Activated T-cell treated with anti-CD3 and anti-CD28 coated beads, Interleukin-2, amount 50 U/mL, for 72 hours (primary cell): Measurements from ENCODE around the gene ANTXR2. TPM values are rescaled to one million over a fixed set of nuclear protein-coding genes. Genes with fewer than 3 reads are reported as not detected.

Experiments
- ATAC-seq, 2 donors: fragments of 150-1000 bp; cut with Tn5 transposase; replicated peaks in 1 of 2; 2 replicates each; pipeline ENCODE4 v1.10.0; 2021; ENCODE audit warnings: moderate library complexity in 2 of 2, mild to moderate bottlenecking in 1 of 2
- DNase-seq, 2 donors: peaks; one replicate each; pipeline ENCODE4 v3.0.0; 2021 to 2022; ENCODE audit warnings: mixed read lengths in 1 of 2
- H3K27ac Mint-ChIP-seq: one replicate; pipeline ENCODE4 v1.8.0; 2022; ENCODE audit warnings: mild to moderate bottlenecking, moderate library complexity, mixed read lengths
- H3K27me3 Mint-ChIP-seq: one replicate; pipeline ENCODE4 v1.8.0; 2022; ENCODE audit warnings: low read depth, mixed read lengths
- H3K36me3 Mint-ChIP-seq, 2 donors: one replicate each; pipeline ENCODE4 v1.8.0; 2022; ENCODE audit warnings: mixed read lengths in 2 of 2, mild to moderate bottlenecking in 1 of 2; ENCODE audit not compliant: insufficient read depth in 2 of 2
- H3K4me1 Mint-ChIP-seq: one replicate; pipeline ENCODE4 v1.8.0; 2022; ENCODE audit warnings: low read depth, mixed read lengths
- H3K4me3 Mint-ChIP-seq, 2 donors: one replicate each; pipeline ENCODE4 v1.8.0; 2022; ENCODE audit warnings: mild to moderate bottlenecking in 2 of 2, mixed read lengths in 2 of 2, moderate library complexity in 2 of 2
- H3K9me3 Mint-ChIP-seq, 2 donors: one replicate each; pipeline ENCODE4 v1.8.0; 2022; ENCODE audit warnings: mixed read lengths in 2 of 2
- total RNA-seq, 2 donors: library from RNA; stranded (reverse); gene quantifications; one replicate each; pipeline ENCODE4 v1.2.3, GENCODE V29; 2022

The ANTXR2 gene
- total RNA-seq, 2 donors from 2014 or later = 6.7 to 12.4 TPM

DNA sequence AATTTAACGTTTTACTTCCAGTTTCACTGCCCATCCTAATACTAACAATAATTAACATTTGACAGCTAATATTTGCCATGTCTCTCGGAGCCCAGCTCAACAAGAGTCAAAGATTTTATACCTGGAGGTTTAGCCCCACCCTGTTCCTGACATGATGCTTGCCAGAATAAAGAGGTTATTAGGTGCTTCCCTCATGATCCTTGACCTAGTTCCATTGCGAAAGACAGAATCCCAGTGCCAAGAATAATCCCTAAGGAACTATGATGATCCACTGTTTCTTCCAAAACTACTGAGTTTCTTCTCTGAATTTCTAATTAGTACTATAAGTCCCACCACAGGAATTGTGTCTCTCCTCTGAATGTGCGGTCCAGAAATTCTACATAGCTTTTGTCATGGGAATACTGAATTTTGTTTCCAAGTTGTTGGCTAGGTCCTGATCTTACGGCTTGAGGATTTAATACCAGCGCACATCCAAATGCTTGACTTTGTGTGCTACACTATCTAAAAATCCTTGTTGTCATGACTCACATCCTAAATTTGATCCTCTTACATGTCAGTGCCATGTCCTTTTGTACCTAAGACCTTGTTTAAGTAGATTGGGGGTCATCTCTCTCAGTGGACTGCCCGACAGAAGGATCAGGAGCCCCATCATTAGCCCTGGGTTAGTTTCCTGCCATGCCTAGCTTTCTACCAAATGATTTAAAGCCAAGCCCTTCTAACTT lies 23.1 kb downstream of the ANTXR2 start:
- no peaks in the 10 kb centered on the region for H3K27me3 Mint-ChIP-seq
- ATAC-seq (no peak), DNase-seq (no peak)
- no peak overlapping the region for H3K27ac Mint-ChIP-seq
- H3K4me3 Mint-ChIP-seq = no peak overlapping the region
- no peaks in the 10 kb centered on the region for H3K9me3 Mint-ChIP-seq
- peaks cover 2 to 3% of the 10 kb centered on the region in 2 donors for H3K36me3 Mint-ChIP-seq
- peaks cover 22% of the 10 kb centered on the region for H3K4me1 Mint-ChIP-seq

DNA sequence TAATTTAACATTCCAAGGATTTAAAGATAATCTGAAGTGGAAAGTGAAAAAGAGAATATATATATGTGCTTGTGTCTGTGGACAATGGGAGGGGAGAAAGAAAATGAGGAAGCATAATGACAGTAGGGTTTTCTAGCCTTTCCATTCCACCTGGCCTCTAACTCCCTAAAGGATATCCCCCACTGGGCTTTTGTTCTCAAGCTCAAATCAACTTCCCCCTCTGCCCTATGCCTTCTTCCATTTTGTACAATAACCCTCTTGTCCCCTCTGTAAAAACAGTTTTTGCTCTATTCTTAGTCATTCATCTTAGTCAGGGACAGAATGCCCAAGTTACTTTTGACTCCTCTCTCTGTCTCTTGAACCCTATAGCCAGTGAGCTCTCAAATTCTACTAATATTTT lies 23.6 kb downstream of the ANTXR2 start:
- DNase-seq (no peak), ATAC-seq (no peak)
- Mint-ChIP-seq H3K27me3 (no peaks in the 10 kb centered on the region), H3K36me3 (peaks cover 2 to 3% of the 10 kb centered on the region in 2 donors), H3K9me3 (no peaks in the 10 kb centered on the region), H3K4me3 (no peak overlapping the region), H3K4me1 (peaks cover 22% of the 10 kb centered on the region), H3K27ac (no peak overlapping the region)

DNA sequence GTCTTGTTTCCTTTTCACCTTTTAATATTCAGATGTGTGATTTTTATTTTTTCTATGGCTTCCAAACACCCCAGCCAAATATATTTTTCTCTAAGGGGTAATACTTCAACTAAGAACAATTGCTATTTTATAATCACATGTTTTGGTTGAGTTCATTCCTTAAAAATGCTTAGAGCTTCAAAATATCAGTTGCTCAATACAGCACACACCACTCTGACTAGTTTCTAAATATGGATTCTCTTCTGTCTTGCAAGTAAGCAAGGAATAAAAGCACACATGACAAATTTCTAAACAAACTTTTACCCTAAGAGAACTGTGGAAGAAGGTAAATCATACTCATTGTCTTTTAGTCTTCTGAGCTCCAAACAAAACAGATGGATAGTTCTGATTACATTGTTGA lies 27.2 kb downstream of the ANTXR2 start:
- Mint-ChIP-seq H3K9me3 (no peaks in the 10 kb centered on the region), H3K36me3 (peaks cover 0 to 2% of the 10 kb centered on the region in 2 donors), H3K4me1 (peaks cover 6% of the 10 kb centered on the region), H3K4me3 (peak overlapping the region in 1 of 2 donors; percentile 36), H3K27me3 (no peaks in the 10 kb centered on the region), H3K27ac (no peak overlapping the region)
- DNase-seq = no peak
- no peak for ATAC-seq

DNA sequence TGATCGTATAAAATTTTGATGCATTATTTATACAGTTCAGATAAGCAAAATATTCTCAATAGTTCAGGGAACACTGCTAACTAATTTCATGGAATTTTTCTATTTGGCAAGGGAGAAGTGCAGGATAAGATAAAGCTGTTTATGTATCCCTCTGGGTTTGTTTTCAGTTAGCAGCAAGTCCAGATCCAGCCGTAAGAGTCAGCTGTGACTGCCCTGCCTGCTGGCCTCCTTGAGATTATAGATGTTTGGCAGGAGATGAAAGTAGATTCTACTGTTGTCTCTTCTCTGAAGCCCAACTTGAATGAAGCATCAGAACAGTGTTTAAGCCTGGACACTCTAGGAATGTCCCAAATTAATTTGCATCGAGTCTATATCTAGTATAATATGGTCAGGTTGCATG lies 29.5 kb downstream of the ANTXR2 start:
- no peaks in the 10 kb centered on the region for H3K9me3 Mint-ChIP-seq
- DNase-seq (no peak), ATAC-seq (no peak)
- H3K4me1 Mint-ChIP-seq = no peaks in the 10 kb centered on the region
- H3K27ac Mint-ChIP-seq = no peak overlapping the region
- H3K27me3 Mint-ChIP-seq = no peaks in the 10 kb centered on the region
- H3K4me3 Mint-ChIP-seq = no peak overlapping the region
- peaks cover 2 to 3% of the 10 kb centered on the region in 2 donors for H3K36me3 Mint-ChIP-seq

DNA sequence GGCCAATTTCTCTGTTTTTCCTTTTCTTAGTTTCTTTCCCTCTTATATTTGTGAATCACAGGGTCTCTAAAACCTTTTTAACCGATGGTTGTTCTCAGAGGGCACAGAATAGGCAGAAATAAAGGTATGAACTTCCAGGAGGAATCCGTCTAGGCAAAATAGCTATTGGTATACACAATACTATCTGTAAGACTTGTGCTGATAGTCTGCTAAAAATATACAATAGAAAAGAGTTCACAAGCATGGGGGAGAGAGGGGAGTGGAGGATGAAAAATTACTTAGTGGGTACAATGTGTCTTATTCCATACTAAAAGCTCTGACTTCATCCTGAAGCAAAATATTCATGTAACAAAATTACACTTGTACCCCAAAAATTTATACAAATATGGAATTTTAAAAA lies 30.2 kb downstream of the ANTXR2 start:
- Mint-ChIP-seq H3K27ac (peak overlapping the region; percentile 10), H3K4me1 (no peaks in the 10 kb centered on the region)

DNA sequence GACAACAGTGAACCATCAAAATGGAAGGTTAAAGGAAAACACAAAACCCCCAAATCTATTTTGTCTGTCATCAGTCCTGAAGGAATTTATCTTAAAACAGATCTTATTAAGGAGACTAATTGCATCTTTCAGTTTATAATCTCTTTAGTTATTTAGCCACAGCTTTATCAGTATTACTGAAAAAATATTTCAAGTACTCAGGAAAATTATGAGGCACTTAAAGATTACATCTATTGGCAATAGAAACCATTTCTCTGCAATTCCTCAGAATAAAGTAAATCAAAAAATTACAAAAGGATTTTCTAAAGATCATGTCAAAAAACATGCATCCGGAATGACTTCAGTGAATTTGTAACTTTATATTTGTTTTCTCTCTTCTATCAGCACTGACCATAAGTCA lies 35.2 kb downstream of the ANTXR2 start:
- Mint-ChIP-seq H3K27me3 (no peaks in the 10 kb centered on the region), H3K4me3 (no peak overlapping the region), H3K4me1 (peaks cover 32% of the 10 kb centered on the region), H3K27ac (peak overlapping the region; percentile 46), H3K36me3 (peaks cover 0 to 3% of the 10 kb centered on the region in 2 donors), H3K9me3 (no peaks in the 10 kb centered on the region)
- ATAC-seq = no peak
- no peak for DNase-seq

More for the DNA sequence above, 30.2 kb downstream of the ANTXR2 start:
- DNase-seq = no peak
- peaks cover 2 to 3% of the 10 kb centered on the region in 2 donors for H3K36me3 Mint-ChIP-seq
- H3K4me3 Mint-ChIP-seq = no peak overlapping the region
- no peak for ATAC-seq
- H3K9me3 Mint-ChIP-seq = no peaks in the 10 kb centered on the region
- H3K27me3 Mint-ChIP-seq = no peaks in the 10 kb centered on the region

DNA sequence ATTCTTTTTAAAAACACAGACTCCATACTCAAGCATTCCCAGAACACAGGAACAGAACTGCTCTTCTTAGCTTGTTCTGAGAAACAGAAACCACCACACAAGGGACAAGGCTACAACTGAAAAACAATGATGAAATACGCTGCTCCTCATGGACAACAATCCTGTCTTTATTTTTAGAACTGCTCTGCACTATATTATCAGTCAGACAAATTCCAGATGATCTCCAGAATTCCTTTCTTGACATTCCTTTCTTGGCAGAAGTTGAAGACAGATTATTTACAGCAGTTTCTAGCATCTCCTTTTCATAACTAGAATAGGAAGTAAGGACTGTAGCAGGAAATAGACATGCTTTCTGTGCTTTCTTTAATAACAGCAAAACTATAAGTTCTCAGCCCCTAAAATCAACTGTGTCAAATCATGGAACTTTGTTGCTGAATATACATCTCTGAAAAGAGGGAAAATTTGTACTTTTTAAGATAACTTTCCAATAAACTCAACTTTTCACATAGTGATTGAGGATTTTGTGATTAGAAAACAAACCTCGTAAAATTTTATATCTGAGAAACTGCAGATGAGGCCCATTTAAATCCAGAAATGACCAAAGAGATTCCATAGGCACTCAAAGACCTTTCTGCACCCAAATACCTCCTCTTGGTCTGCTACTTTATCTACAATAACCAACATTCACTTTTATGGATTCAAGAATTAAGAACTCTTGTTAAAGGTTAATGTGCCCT lies 35.9 kb downstream of the ANTXR2 start:
- Mint-ChIP-seq H3K4me3 (peak overlapping the region; percentile 72 to 90), H3K27ac (peak overlapping the region; percentile 97), H3K4me1 (peaks cover 32% of the 10 kb centered on the region), H3K27me3 (no peaks in the 10 kb centered on the region), H3K36me3 (peaks cover 0 to 3% of the 10 kb centered on the region in 2 donors), H3K9me3 (no peaks in the 10 kb centered on the region)
- DNase-seq (no peak), ATAC-seq (peak; percentile 28 to 49)

DNA sequence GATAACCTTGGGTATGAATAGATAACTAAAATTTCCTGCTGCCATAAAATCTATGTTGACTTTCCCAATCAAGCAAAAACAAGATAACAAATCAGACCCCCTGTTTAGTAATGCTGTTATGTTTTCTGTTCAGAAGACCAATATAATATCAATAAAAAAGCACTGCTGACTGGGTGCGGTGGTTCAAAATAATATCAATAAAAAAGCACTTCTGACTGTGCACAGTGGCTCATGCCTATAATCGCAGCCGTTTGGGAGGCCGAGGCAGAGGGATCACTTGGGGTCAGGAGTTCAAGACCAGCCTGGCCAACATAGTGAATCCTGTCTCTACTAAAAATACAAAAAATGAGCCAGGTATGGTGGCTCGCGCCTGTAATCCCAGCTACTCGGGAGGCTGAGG lies 36.7 kb downstream of the ANTXR2 start:
- Mint-ChIP-seq H3K4me1 (peaks cover 32% of the 10 kb centered on the region), H3K4me3 (peak overlapping the region in 1 of 2 donors; percentile 90), H3K9me3 (no peaks in the 10 kb centered on the region), H3K36me3 (peaks cover 0 to 3% of the 10 kb centered on the region in 2 donors), H3K27ac (no peak overlapping the region), H3K27me3 (no peaks in the 10 kb centered on the region)
- DNase-seq (no peak), ATAC-seq (no peak)

DNA sequence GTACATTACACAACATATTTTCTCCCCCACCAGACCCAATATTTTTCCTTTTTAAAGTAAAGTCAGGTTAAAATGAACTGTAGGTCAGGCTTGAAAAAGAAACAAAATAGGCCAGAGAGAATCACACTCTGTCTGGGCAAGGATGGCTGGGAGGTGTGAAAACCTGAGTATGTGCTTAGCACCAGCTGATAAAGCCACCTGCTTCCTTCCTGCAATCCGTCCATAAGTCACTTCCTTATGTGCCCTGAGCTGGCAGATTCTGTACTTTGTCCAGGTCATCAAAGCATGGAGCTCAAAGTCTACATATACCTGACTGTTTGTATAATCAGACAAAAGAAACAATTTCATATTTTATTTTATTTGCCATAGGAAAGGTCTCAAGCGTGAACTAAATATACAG lies 37.7 kb downstream of the ANTXR2 start:
- H3K9me3 Mint-ChIP-seq = no peaks in the 10 kb centered on the region
- peaks cover 32% of the 10 kb centered on the region for H3K4me1 Mint-ChIP-seq
- H3K36me3 Mint-ChIP-seq = peaks cover 0 to 3% of the 10 kb centered on the region in 2 donors
- ATAC-seq (peak; percentile 36 to 57), DNase-seq (no peak)
- peak overlapping the region in 1 of 2 donors; percentile 31 for H3K4me3 Mint-ChIP-seq
- H3K27ac Mint-ChIP-seq = no peak overlapping the region
- no peaks in the 10 kb centered on the region for H3K27me3 Mint-ChIP-seq

DNA sequence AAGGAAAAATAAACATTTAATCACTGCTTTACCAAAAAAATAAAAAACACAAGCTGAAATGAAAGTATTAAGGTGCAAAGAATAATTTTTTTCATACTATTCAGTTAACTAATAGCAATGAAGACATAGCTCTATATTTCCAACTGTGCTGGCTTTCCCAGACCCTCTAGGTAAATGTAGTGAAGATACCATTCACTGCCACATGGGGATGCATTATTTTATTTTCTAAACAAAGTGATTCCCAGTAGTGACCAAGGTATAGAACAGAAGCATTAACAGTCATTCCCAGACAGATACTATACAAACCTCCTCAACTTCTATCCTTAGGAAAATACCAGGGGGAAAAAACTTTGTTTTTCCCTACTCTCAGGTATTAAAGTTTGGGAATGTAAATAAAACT lies 39.4 kb downstream of the ANTXR2 start:
- Mint-ChIP-seq H3K4me1 (peaks cover 32% of the 10 kb centered on the region), H3K36me3 (no peaks in the 10 kb centered on the region), H3K27me3 (no peaks in the 10 kb centered on the region), H3K9me3 (no peaks in the 10 kb centered on the region), H3K27ac (no peak overlapping the region), H3K4me3 (no peak overlapping the region)
- ATAC-seq (no peak), DNase-seq (no peak)

DNA sequence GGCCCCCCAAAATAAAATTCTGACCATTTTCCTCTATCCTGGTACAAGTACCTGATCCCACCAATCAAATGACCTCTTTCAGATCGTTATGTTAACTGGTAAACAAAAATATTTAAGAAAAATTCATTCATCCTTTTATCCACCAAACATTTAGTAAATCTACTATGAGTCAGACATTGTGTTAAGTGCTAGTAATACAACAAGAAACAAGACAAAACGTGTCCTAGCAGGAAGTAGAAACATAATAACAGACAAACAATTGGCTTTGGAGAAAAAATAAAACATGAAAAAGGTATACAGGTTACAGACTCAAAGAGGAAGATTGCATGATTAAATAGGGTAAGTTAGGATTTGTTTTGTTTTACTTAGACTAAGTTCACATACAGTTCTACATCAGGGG lies 43.7 kb downstream of the ANTXR2 start:
- ATAC-seq = no peak
- Mint-ChIP-seq H3K4me3 (no peak overlapping the region), H3K27me3 (no peaks in the 10 kb centered on the region), H3K27ac (no peak overlapping the region), H3K36me3 (no peaks in the 10 kb centered on the region), H3K4me1 (peaks cover 5% of the 10 kb centered on the region), H3K9me3 (no peaks in the 10 kb centered on the region)
- no peak for DNase-seq

DNA sequence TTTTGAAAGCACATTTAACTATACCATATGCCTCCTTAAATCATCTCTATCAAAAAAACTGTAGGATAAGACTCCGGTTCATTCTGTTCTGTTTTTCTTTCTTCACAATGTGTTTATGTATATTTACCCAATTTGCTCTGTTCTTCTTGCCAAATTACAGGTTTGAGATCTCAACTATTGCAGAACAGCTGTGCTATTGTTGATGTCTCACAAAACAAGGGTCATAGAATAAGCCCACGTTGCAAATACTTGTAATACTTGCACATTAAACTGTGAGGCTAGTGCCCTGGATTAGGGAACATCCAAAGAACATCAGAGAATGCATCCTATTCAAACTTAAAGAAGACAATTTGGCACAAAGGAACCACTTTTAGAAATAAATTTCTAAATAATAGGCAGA lies 45.4 kb downstream of the ANTXR2 start:
- Mint-ChIP-seq H3K9me3 (peaks cover 0 to 2% of the 10 kb centered on the region in 2 donors), H3K36me3 (peaks cover 0 to 3% of the 10 kb centered on the region in 2 donors), H3K4me3 (no peak overlapping the region), H3K4me1 (no peaks in the 10 kb centered on the region), H3K27ac (no peak overlapping the region), H3K27me3 (no peaks in the 10 kb centered on the region)
- DNase-seq (no peak), ATAC-seq (no peak)

DNA sequence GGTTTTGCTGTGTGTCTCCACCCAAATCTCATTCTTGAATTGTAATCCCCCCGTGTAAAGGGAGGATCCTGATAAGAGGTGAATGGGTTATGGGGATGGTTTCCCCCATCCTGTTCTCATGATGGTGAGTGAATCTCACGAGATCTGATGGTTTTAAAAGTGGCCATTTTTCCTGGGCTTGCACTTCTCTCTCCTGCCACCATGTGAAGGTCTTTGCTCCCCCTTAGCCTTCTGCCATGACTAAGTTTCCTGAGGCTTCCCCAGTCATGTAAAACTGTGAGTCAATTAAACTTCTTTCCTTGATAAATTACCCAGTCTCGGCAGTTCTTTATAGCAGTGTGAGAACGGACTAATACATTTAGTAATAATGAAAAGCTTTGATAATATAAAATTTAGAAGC lies 46.9 kb downstream of the ANTXR2 start:
- Mint-ChIP-seq H3K27ac (no peak overlapping the region), H3K4me3 (no peak overlapping the region), H3K36me3 (peaks cover 0 to 3% of the 10 kb centered on the region in 2 donors), H3K9me3 (peaks cover 0 to 2% of the 10 kb centered on the region in 2 donors), H3K27me3 (no peaks in the 10 kb centered on the region), H3K4me1 (no peaks in the 10 kb centered on the region)
- DNase-seq = no peak
- ATAC-seq = no peak
